Loucy (cell line): Measurements from ENCODE around the gene MCF2L.

Experiments
- CTCF ChIP-seq: fragments of 200-600 bp; sonication (generic); conservative IDR thresholded peaks from 2 replicates; pipeline ENCODE4 v1.5.1; 2014; ENCODE audit warnings: mild to moderate bottlenecking, antibody characterized with exemption, low read length
- EZH2phosphoT487 ChIP-seq: fragments of 200-600 bp; IDR thresholded peaks from 2 replicates; pipeline ENCODE4 v1.6.1; 2018; ENCODE audit warnings: antibody characterized with exemption, mild to moderate bottlenecking, moderate library complexity, borderline replicate concordance

DNA sequence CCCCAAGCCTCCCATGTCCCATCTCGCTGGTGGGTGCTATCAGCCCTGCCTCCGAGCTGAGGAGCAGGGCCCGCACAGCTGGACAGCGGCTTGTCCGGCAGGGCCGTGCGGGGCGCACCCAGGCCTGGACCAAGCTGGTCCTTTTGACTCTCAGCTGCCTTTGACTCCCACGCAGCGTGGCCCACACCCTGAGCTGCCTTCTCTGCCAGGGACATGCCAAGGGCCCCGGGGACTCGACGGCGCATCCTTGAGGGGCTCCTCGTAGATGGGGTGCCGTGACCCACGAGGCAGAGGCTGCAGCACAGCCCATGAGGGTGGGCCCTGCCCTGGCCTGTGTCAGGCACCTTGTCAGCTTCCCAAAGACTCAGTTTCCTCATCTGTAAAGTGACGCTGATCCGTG, 97.7 kb downstream of the MCF2L start:
- no peak for TF ChIP-seq CTCF
- no peak for TF ChIP-seq EZH2phosphoT487
